HL-60 (cell line): ENCODE data around the gene SLC51B.
A peak's percentile ranks its signal among the peaks of the same experiment; 100 is the strongest.

ENCODE experiments used
- DNase-seq, 2 experiments: peaks; one replicate each; pipeline ENCODE4 v3.0.0-alpha.2; 2010 to 2020; ENCODE audit warnings: low read depth in 1 of 2, low spot score in 1 of 2
- H3K27ac ChIP-seq: fragments of 250-450 bp; sonication (Bioruptor Pico); replicated peaks from 2 replicates; pipeline ENCODE4 v1.5.1; 2020; ENCODE audit warnings: mild to moderate bottlenecking, moderate library complexity
- H3K27me3 ChIP-seq: fragments of 250-450 bp; sonication (Bioruptor Pico); 2 replicates; pipeline ENCODE4 v1.5.1; 2021; ENCODE audit warnings: mild to moderate bottlenecking, moderate library complexity; ENCODE audit not compliant: insufficient read depth, poor library complexity, severe bottlenecking
- H3K4me3 ChIP-seq: replicated peaks from 2 replicates; pipeline ENCODE4 v1.5.1; 2011; ENCODE audit warnings: mild to moderate bottlenecking, control low read depth, low read length; ENCODE audit not compliant: insufficient read depth
- CTCF ChIP-seq: IDR thresholded peaks from one replicate; pipeline ENCODE4 v1.5.1; 2011; ENCODE audit warnings: low read length, control low read depth, inconsistent platforms; ENCODE audit not compliant: insufficient read depth
- GABPA ChIP-seq: IDR thresholded peaks from 2 replicates; pipeline ENCODE4 v1.6.1; 2012; ENCODE audit warnings: low read depth
- POLR2AphosphoS5 ChIP-seq: IDR thresholded peaks from 2 replicates; pipeline ENCODE4 v1.6.1; 2012; ENCODE audit warnings: low read depth
- REST ChIP-seq: IDR thresholded peaks from 2 replicates; pipeline ENCODE4 v1.6.1; 2012; ENCODE audit warnings: low read depth; ENCODE audit not compliant: insufficient replicate concordance
- SPI1 ChIP-seq: IDR thresholded peaks from 2 replicates; pipeline ENCODE4 v1.6.1; 2012; ENCODE audit warnings: low read depth, mild to moderate bottlenecking, borderline replicate concordance

Gene SLC51B

GRCh38 chr15:65076486-65077290 lies 31.5 kb downstream of the SLC51B start, which contains the start of gene KBTBD13:
TSS of gene KBTBD13 (plus strand) at chr15:65076746. CDS start at chr15:65076816, 70 bp downstream.
- Histone ChIP-seq H3K27me3 (no peaks in the 10 kb centered on the region), H3K27ac (no peak within 1 kb of the TSS), H3K4me3 (no peak within 1 kb of the TSS)
- TF ChIP-seq CTCF (no peak), REST (no peak)
- DNase-seq = no peak

GRCh38 chr15:65077291-65077980 lies 32.2 kb downstream of the SLC51B start:
- Histone ChIP-seq H3K4me3 (no peak overlapping the region), H3K27me3 (no peaks in the 10 kb centered on the region), H3K27ac (no peak overlapping the region)
- no peak for DNase-seq
- TF ChIP-seq SPI1 (no peak), CTCF (no peak), GABPA (no peak), REST (no peak), POLR2AphosphoS5 (no peak)

- TF ChIP-seq GABPA = no peak
- TF ChIP-seq REST = no peak
- TF ChIP-seq SPI1 = no peak
- TF ChIP-seq CTCF = no peak
- no peak for TF ChIP-seq POLR2AphosphoS5
Observed at GRCh38 chr15:65077981-65078352, 32.8 kb downstream of the SLC51B start.

More at GRCh38 chr15:65077981-65078352, 32.8 kb downstream of the SLC51B start:
- Histone ChIP-seq H3K27me3 (peaks cover 5% of the 10 kb centered on the region), H3K27ac (no peak overlapping the region), H3K4me3 (no peak overlapping the region)
- peak; percentile 20 to 54 for DNase-seq
